SW 1271 (cell line): ENCODE measurements around the gene RASSF8.
"Not testable (repeated sequence)": the region's sequence is repeated elsewhere in the genome, so short reads cannot be mapped to it uniquely, and the experiment has no call there.

Experiments
- DNase-seq, 2 experiments: peaks; one replicate each; lab custom pipeline; 2025; lab: John Stamatoyannopoulos, UW

Gene RASSF8

GRCh38 chr12:26057271-26057670 is 98.8 kb downstream of the RASSF8 start:
- DNase-seq, result not testable (repeated sequence)

- peak in 1 of 2 experiments; percentile 19 for DNase-seq
Observed at GRCh38 chr12:26058308-26058707, 99.8 kb downstream of the RASSF8 start.

- no peak for DNase-seq
Observed at GRCh38 chr12:26058818-26059217, 100.3 kb downstream of the RASSF8 start.

- no peak for DNase-seq
Observed at GRCh38 chr12:26062006-26062405, 103.5 kb downstream of the RASSF8 start.

- DNase-seq, result peak in 1 of 2 experiments; percentile 12
Observed at GRCh38 chr12:26062566-26062965, 104.1 kb downstream of the RASSF8 start.

- DNase-seq, result no peak
Observed at GRCh38 chr12:26065451-26065850, 107.0 kb downstream of the RASSF8 start.

- DNase-seq, result no peak
Observed at GRCh38 chr12:26068503-26068902, 110.0 kb downstream of the RASSF8 start.

GRCh38 chr12:26069796-26070195 is 111.3 kb downstream of the RASSF8 start:
- no peak for DNase-seq

GRCh38 chr12:26077915-26078702 is 119.6 kb downstream of the RASSF8 start:
- DNase-seq, result no peak

- DNase-seq, result no peak
Observed at GRCh38 chr12:26080911-26081310, 122.4 kb downstream of the RASSF8 start.

- DNase-seq, result no peak
Observed at GRCh38 chr12:26086936-26087335, 128.5 kb downstream of the RASSF8 start.

GRCh38 chr12:26088998-26089397 is 130.5 kb downstream of the RASSF8 start:
- DNase-seq, result no peak

GRCh38 chr12:26090836-26091510 is 132.5 kb downstream of the RASSF8 start:
- peak; percentile 26 to 49 for DNase-seq

- DNase-seq, result no peak
Observed at GRCh38 chr12:26091822-26092221, 133.3 kb downstream of the RASSF8 start.

GRCh38 chr12:26092346-26093105 is 134.0 kb downstream of the RASSF8 start:
- DNase-seq, result no peak

GRCh38 chr12:26095186-26095585 is 136.7 kb downstream of the RASSF8 start:
- no peak for DNase-seq

GRCh38 chr12:26096036-26096435 is 137.6 kb downstream of the RASSF8 start:
- DNase-seq, result no peak

GRCh38 chr12:26097046-26097878 is 138.8 kb downstream of the RASSF8 start:
- peak; percentile 18 to 79 for DNase-seq

GRCh38 chr12:26100666-26101349 is 142.3 kb downstream of the RASSF8 start:
- no peak for DNase-seq

GRCh38 chr12:26101350-26101734 is 142.9 kb downstream of the RASSF8 start:
- DNase-seq, result no peak

GRCh38 chr12:26101763-26102162 is 143.3 kb downstream of the RASSF8 start:
- no peak for DNase-seq
